ENCODE measurements around the gene P4HB. TPM values are rescaled to one million over a fixed set of nuclear protein-coding genes. Genes with fewer than 3 reads are reported as not detected.

P4HB gene
- total RNA-seq, 2 donors from 2014 or later: 560 to 669 TPM

- ATAC-seq: no peak
- no peak for DNase-seq
- intact Hi-C loops (cut with DNase I, micrococcal nuclease): no loop called here
These were observed 53.7 kb downstream of the P4HB start for GRCh38 chr17:81806461-81807209.

GRCh38 chr17:81805707-81806460, 54.5 kb downstream of the P4HB start:
- DNase-seq (no peak), ATAC-seq (no peak)
- intact Hi-C loops (cut with DNase I, micrococcal nuclease): no loop called here

GRCh38 chr17:81804559-81805399, 55.6 kb downstream of the P4HB start:
- no peak for DNase-seq
- intact Hi-C loops (cut with DNase I, micrococcal nuclease): no loop called here
- ATAC-seq: peak; percentile 40

DNA sequence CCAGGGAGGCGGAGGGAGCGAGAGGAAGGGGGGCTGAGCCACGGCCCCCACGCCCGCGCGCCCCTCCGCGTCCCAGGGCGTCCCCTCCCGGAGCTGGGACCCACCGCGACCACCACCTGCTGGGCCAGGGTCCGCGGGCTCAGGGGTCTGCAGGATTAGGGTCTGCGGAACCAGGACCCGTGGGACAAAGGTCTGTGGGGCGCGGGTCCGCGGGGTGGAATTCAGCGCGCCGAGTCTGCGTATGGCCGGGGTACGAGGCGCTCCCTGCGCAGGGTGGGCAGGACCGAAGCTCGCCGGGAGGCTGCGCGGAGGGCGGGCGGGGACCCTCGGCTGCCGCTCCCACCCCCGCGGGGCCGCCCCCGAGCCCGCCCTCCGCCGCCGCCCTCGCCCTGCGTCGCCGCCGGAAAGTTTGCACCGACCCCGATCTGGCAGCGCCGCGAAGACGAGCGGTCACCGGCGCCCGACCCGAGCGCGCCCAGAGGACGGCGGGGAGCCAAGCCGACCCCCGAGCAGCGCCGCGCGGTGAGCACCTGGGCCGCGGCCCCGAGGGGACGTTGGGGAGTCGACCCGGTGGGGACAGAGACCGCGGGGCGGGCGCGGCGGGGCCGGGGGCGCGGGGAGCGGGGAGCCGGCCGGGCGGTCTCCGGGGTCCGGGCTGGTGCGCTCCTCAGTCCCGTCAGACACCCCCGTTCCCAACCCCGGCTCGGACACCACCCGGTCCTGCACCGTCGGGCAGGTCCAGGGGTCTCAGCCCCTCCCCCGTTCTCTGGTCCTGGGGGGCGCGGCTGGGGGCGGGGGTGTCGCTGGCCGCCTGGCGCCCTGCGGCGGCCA, 56.4 kb downstream of the P4HB start, which contains the start of gene GCGR:
TSS of gene GCGR (plus strand) at position 423 of the 831 bp plus-strand sequence. CDS start 4,869 bp downstream, outside the sequence.
- intact Hi-C loops (cut with DNase I, micrococcal nuclease): no loop called here
- ATAC-seq (no peak), DNase-seq (no peak)

GRCh38 chr17:81802856-81803643, 57.3 kb downstream of the P4HB start:
- intact Hi-C loops (cut with DNase I, micrococcal nuclease): no loop called here
- ATAC-seq: no peak
- DNase-seq: no peak

- no peak for ATAC-seq
- intact Hi-C loops (cut with DNase I, micrococcal nuclease): no loop called here
These were observed 58.1 kb downstream of the P4HB start for GRCh38 chr17:81802048-81802758.

GRCh38 chr17:81801327-81801726, 59.0 kb downstream of the P4HB start:
- DNase-seq (no peak), ATAC-seq (no peak)
- intact Hi-C loops (cut with DNase I, micrococcal nuclease): no loop called here

More at GRCh38 chr17:81802048-81802758, 58.1 kb downstream of the P4HB start:
- no peak for DNase-seq

GRCh38 chr17:81794509-81794908, 65.8 kb downstream of the P4HB start:
- peak; percentile 99 for ATAC-seq
- peak; percentile 57 to 60 for DNase-seq

GRCh38 chr17:81794074-81794476, 66.3 kb downstream of the P4HB start:
- intact Hi-C loops (cut with DNase I, micrococcal nuclease): no loop called here
- DNase-seq (no peak), ATAC-seq (no peak)

More at GRCh38 chr17:81794509-81794908, 65.8 kb downstream of the P4HB start:
- intact Hi-C loops (cut with DNase I, micrococcal nuclease): no loop called here

Other genes starting within 250 kb of the P4HB start
- gene NPLOC4, start 223.4 kb downstream of the P4HB start, total RNA-seq: 10 to 100 TPM; 86.2 to 88.4 TPM
- gene TSPAN10, start 223.3 kb downstream of the P4HB start, total RNA-seq: under 1 TPM; 0.18 to 0.22 TPM
- gene PDE6G, start 204.0 kb downstream of the P4HB start, total RNA-seq: under 1 TPM in 1 of 2 donors, not detected in 1; 0.34 TPM
- gene OXLD1, start 193.9 kb downstream of the P4HB start, total RNA-seq: 10 to 100 TPM; 24.6 to 36.6 TPM
- gene CCDC137, start 193.8 kb downstream of the P4HB start, total RNA-seq: 10 to 100 TPM; 14.0 to 19.4 TPM
- gene ARL16, start 176.7 kb downstream of the P4HB start, total RNA-seq: 10 to 100 TPM; 14.3 to 30.5 TPM
- gene HGS, start 176.5 kb downstream of the P4HB start, total RNA-seq: 100 to 1,000 TPM in 1 of 2 donors, 10 to 100 TPM in 1; 98.5 to 105 TPM
- 100 to 1,000 TPM in 1 of 2 donors, 10 to 100 TPM in 1; 88.2 to 146 TPM for gene MRPL12, start 157.2 kb downstream of the P4HB start, total RNA-seq
- 10 to 100 TPM; 52.5 to 76.2 TPM for gene SLC25A10, start 148.3 kb downstream of the P4HB start, total RNA-seq
- under 1 TPM; 0.14 to 0.67 TPM for gene GCGR, start 56.4 kb downstream of the P4HB start, total RNA-seq
- 10 to 100 TPM; 16.4 to 30.4 TPM for gene MCRIP1, start 27.2 kb downstream of the P4HB start, total RNA-seq
- gene PPP1R27, start 25.5 kb downstream of the P4HB start, total RNA-seq: not detected
- 100 to 1,000 TPM; 447 to 500 TPM for gene ARHGDIA, start 10.8 kb upstream of the P4HB start, total RNA-seq
- 10 to 100 TPM; 43.9 to 69.8 TPM for gene ALYREF, start 31.1 kb upstream of the P4HB start, total RNA-seq
- gene ANAPC11, start 31.2 kb upstream of the P4HB start, total RNA-seq: 10 to 100 TPM; 83.6 to 88.6 TPM
- under 1 TPM in 1 of 2 donors, not detected in 1; 0.11 TPM for gene NPB, start 41.7 kb upstream of the P4HB start, total RNA-seq
- gene PCYT2, start 50.9 kb upstream of the P4HB start, total RNA-seq: 10 to 100 TPM; 49.9 to 68.9 TPM
- 10 to 100 TPM; 63.2 to 67.5 TPM for gene SIRT7, start 57.6 kb upstream of the P4HB start, total RNA-seq
- 10 to 100 TPM; 17.8 to 19.7 TPM for gene MAFG, start 67.2 kb upstream of the P4HB start, total RNA-seq
- gene PYCR1, start 76.8 kb upstream of the P4HB start, total RNA-seq: 10 to 100 TPM; 40.2 to 55.6 TPM
- gene MYADML2, start 86.7 kb upstream of the P4HB start, total RNA-seq: under 1 TPM in 1 of 2 donors, not detected in 1; 0.17 TPM
- not detected for gene NOTUM, start 100.7 kb upstream of the P4HB start, total RNA-seq
- 10 to 100 TPM; 29.8 to 35.9 TPM for gene ASPSCR1, start 117.1 kb upstream of the P4HB start, total RNA-seq
- gene CENPX, start 162.3 kb upstream of the P4HB start, total RNA-seq: 100 to 1,000 TPM in 1 of 2 donors, 10 to 100 TPM in 1; 83.3 to 127 TPM
- gene LRRC45, start 162.8 kb upstream of the P4HB start, total RNA-seq: 10 to 100 TPM; 14.2 to 20.8 TPM
- gene RAC3, start 171.1 kb upstream of the P4HB start, total RNA-seq: 1 to 10 TPM; 4.2 to 9.0 TPM
- 100 to 1,000 TPM; 111 to 137 TPM for gene DCXR, start 177.2 kb upstream of the P4HB start, total RNA-seq
- gene RFNG, start 191.3 kb upstream of the P4HB start, total RNA-seq: 10 to 100 TPM; 31.5 to 32.3 TPM
- gene GPS1, start 191.4 kb upstream of the P4HB start, total RNA-seq: 10 to 100 TPM; 80.7 to 87.4 TPM
- gene DUS1L, start 205.3 kb upstream of the P4HB start, total RNA-seq: 100 to 1,000 TPM; 127 to 146 TPM
- 100 to 1,000 TPM in 1 of 2 donors, 10 to 100 TPM in 1; 89.0 to 171 TPM for gene FASN, start 237.7 kb upstream of the P4HB start, total RNA-seq

Measured in left colon (tissue), 2 donors.